Right cardiac atrium (tissue), 5 donors: Measurements from ENCODE around the gene LSG1. TPM values are rescaled to one million over a fixed set of nuclear protein-coding genes. Genes with fewer than 3 reads are reported as not detected.
A peak's percentile ranks its signal among the peaks of the same experiment; 100 is the strongest.
"Not testable (repeated sequence)": the region's sequence is repeated elsewhere in the genome, so short reads cannot be mapped to it uniquely, and the experiment has no call there.

Source experiments
- ATAC-seq, 2 donors: fragments of 200-7000 bp; cut with Tn5 transposase; one replicate each; pipeline versions ENCODE4 v1.8.0 to v1.9.1; 2020; ENCODE audit warnings: moderate library complexity in 2 of 2, mild to moderate bottlenecking in 1 of 2
- DNase-seq, 3 donors: peaks; one replicate each; pipeline ENCODE4 v3.0.0-alpha.2; 2020
- H3K27ac ChIP-seq: one replicate; pipeline ENCODE4 v1.5.1; 2013; ENCODE audit warnings: mild to moderate bottlenecking, low read length, control low read depth, moderate library complexity
- H3K27me3 ChIP-seq: one replicate; pipeline ENCODE4 v1.6.1; 2013; ENCODE audit not compliant: control insufficient read depth, insufficient read depth
- H3K4me1 ChIP-seq: one replicate; pipeline ENCODE4 v1.6.1; 2013; ENCODE audit warnings: low read length; ENCODE audit not compliant: control insufficient read depth, insufficient read depth
- H3K4me3 ChIP-seq: one replicate; pipeline ENCODE4 v1.5.1; 2013; ENCODE audit warnings: low read length, control low read depth
- H3K9me3 ChIP-seq: one replicate; pipeline ENCODE4 v1.6.1; 2013; ENCODE audit warnings: low read length; ENCODE audit not compliant: control insufficient read depth
- WGBS: extraction: QIAGEN DNeasy Blood & Tissue Kit; methylation state at CpG from one replicate; pipeline ENCODE4 v1.1.7; 2013; 5-methylcytosine and 5-hydroxymethylcytosine counted together
- intact Hi-C, 4 donors: fragments of 100-400 bp; cut with DNase I; formaldehyde crosslinking; loops; one replicate each; pipeline versions ENCODE4 v1.11.0 to v1.14.0; 2022 to 2023
- polyA plus RNA-seq: library from polyadenylated mRNA; stranded (reverse); fragments of 200-250 nt; gene quantifications from one replicate; pipeline ENCODE4 v1.2.3, GENCODE V29; 2013
- total RNA-seq, 4 donors: library from RNA; stranded (reverse); fragmentation: NEBNext Ultra II Directional; extraction: Animal tissue kit (Norgen Biotek cat#: 25700); gene quantifications; one replicate each; pipeline ENCODE4 v1.2.1, GENCODE V29; 2021
- donor health status: healthy with polysubstance abuse.
- donor health status: DM: no; HTN: yes; CAD: no.
- donor health status: DM: no; HTN: no; CAD: no.
- donor health status: DM: no; HTN: yes; CAD: no; lungs with severe emphysema.
- donor health status: DM: yes; HTN: yes; CAD: no.

LSG1 gene
- total and polyA plus RNA-seq, 5 donors: 12.1 to 23.4 (median 17.7) TPM

DNA sequence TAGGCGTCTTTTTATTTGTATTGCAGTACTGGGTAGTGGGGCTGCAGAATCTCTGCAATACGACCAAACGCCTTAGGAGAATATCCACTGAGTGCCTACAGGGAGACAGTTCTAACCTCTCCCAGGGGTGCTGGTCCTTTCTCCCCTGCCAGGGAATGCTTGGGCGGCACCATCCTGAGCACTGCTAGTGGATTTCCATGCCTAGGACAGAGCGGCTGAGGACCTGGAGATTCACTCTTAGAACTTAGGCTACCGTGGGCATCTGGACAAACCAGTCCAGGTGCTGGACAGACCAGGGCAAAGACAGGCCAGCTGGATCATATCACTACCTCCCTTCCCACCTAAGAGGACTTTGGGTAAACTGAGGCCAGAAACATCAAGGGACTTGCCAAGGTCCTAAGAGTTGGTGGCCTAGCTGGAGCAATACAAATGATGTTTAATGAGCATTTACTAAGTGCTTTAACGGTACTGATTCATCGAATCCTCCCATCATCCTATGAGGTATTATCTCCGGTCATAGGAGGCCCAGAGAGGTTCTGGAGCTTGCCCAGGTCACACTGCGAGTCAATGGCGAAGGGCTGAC, 39.7 kb downstream of the LSG1 start:
- H3K27ac ChIP-seq: peak overlapping the region; percentile 69
- DNase-seq (no peak), ATAC-seq (peak in 1 of 2 donors; percentile 2)
- 62% methylated on average over 11 of the region's 11 CpGs for WGBS
- H3K4me1 ChIP-seq: peaks cover 5% of the 10 kb centered on the region
- intact Hi-C loops: no loop called here
- no peaks in the 10 kb centered on the region for H3K9me3 ChIP-seq
- peak overlapping the region; percentile 64 for H3K4me3 ChIP-seq
- H3K27me3 ChIP-seq: no peaks in the 10 kb centered on the region

DNA sequence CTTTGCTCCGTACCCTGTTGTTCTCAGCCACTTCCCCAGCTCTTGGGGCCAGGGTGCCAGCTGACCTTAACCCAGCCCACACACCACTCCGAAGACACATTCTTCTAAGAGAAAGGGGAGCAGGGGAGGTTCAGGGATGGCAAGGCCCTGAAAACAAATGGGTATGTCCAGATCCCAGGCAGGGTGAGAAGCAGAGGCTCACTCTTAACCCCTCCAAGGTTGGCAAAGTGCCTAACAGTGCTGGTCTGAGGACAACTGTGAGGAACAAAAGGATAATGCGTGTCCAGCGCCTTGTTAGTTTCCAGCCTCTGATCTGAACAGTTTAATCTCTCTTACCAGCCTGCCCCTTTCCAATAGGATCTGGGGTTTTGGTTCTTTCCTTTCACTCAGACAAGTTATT, 40.3 kb downstream of the LSG1 start:
- intact Hi-C loops: no loop called here
- H3K27me3 ChIP-seq: no peaks in the 10 kb centered on the region
- ATAC-seq (no peak), DNase-seq (no peak)
- no peak overlapping the region for H3K4me3 ChIP-seq
- WGBS: 96% methylated on average over 4 of the region's 4 CpGs
- H3K27ac ChIP-seq: no peak overlapping the region
- H3K4me1 ChIP-seq: peaks cover 3% of the 10 kb centered on the region
- H3K9me3 ChIP-seq: no peaks in the 10 kb centered on the region

DNA sequence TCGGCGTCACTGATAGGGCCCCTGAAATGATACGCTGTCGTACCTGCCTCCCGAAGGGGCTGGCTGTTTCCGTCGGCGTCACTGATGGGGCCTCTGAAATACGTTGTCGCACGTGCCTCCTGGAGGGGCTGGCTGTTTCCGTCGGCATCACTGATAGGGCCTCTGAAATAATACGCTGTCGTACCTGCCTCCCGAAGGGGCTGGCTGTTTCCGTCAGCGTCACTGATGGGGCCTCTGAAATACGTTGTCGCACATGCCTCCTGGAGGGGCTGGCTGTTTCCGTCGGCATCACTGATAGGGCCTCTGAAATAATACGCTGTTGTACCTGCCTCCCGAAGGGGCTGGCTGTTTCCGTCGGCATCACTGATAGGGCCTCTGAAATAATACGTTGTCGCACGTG, 41.3 kb downstream of the LSG1 start:
- H3K27me3 ChIP-seq, H3K4me3 ChIP-seq, ATAC-seq, intact Hi-C loops, H3K9me3 ChIP-seq, DNase-seq, H3K4me1 ChIP-seq, H3K27ac ChIP-seq: not testable (repeated sequence)
- WGBS: 95% methylated on average over 29 of the region's 29 CpGs

DNA sequence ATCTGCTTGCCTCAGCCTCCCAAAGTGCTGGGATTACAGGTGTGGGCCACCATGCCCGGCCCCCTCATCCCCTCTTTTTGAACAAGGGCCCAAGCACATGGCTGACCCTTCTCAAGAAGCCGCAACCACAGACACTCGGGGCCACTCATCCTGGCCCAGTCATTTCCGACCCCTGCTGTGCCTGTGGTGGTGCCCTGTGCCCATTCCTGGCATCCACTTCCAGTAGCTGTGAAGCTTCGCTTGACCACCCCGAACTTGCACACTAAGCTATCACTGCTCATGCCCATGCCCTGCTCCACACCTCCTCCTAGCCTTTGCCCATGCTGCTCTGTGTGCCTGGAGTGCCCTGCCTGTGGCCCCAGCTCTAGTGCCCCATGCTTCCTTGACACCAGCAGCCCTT, 47.0 kb downstream of the LSG1 start:
- H3K4me1 ChIP-seq: no peaks in the 10 kb centered on the region
- no peak overlapping the region for H3K27ac ChIP-seq
- intact Hi-C loops: no loop called here
- ATAC-seq (no peak), DNase-seq (no peak)
- 96% methylated on average over 6 of the region's 6 CpGs for WGBS
- no peak overlapping the region for H3K4me3 ChIP-seq
- no peaks in the 10 kb centered on the region for H3K27me3 ChIP-seq
- no peaks in the 10 kb centered on the region for H3K9me3 ChIP-seq

DNA sequence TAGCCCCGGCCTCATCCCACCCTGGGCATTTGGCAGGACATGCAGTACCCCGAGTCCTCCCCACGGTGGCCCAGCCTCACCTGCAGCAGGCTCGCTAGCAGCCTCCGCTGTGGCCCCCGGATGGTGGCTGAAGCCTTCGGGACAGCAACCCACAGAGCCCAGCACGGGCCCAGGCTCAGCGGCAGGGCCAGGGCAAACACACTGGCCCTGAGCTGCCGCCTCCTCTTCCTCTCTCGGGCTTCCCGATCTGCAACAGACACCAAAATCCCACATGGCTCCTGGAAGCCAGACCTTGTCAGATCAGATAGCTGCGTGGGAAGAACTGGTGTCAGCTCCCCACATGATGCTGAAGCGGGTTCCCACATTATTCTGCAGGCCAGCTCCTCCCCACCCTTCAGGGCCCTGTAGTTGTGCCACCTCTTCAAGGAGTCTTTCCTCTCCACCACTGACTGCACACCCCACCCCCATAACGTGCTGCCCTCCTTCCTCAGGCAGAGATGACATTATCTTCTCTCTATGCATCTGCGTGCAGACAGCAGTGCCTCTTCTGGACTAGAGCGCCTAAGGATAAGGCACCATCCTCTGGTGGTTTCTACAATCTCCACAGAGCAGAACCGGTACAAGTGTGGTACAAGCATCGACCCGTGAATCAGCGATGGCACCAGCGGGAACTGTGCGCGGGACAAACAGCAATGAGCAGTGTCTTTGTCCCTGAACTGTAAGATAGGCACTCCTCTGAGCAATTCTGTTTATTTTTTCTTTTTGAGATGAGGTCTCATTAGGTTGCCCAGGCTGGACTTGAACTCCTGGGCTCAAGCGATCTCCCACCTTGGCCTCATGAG, 48.3 kb downstream of the LSG1 start:
- H3K4me3 ChIP-seq: no peak overlapping the region
- no peaks in the 10 kb centered on the region for H3K4me1 ChIP-seq
- intact Hi-C loops: no loop called here
- no peak for DNase-seq
- no peak for ATAC-seq
- WGBS: 87% methylated on average over 25 of the region's 25 CpGs
- H3K27ac ChIP-seq: no peak overlapping the region
- no peaks in the 10 kb centered on the region for H3K27me3 ChIP-seq
- no peaks in the 10 kb centered on the region for H3K9me3 ChIP-seq

DNA sequence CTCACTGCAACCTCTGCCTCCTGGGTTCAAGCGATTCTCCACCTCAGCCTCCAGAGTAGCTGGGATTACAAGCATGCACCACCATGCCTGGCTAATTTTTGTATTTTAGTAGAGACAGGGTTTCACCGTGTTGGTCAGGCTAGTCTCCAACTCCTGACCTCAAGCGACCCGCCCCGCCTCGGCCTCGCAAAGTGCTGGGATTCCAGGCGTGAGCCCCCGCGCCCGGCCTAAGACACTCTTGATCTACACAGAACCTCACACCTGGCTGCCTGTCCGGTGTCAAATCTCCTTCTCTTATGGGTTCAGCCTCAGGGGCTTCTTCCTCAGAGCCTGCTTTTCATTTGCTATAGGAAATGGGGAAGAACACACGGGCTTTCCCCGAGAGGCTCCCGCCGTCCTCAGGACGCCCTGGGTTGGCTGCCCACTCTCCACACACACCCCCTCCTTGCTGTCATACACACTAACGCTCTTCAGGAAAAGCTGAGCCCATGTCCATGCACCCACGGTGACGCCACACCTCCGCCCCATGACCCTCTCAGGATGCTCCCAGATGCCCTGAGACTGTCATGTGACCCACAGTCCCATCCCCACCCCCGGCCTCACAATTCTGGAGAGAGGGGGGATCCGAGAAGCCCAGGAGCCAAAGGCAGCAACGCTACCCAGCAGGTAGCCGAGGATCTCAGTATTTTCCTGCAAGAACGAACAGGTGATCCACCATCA, 49.2 kb downstream of the LSG1 start:
- Histone ChIP-seq H3K27ac (no peak overlapping the region), H3K27me3 (no peaks in the 10 kb centered on the region), H3K4me1 (no peaks in the 10 kb centered on the region), H3K4me3 (no peak overlapping the region), H3K9me3 (no peaks in the 10 kb centered on the region)
- 93% methylated on average over 26 of the region's 26 CpGs for WGBS
- DNase-seq (no peak), ATAC-seq (no peak)
- intact Hi-C loops: no loop called here

DNA sequence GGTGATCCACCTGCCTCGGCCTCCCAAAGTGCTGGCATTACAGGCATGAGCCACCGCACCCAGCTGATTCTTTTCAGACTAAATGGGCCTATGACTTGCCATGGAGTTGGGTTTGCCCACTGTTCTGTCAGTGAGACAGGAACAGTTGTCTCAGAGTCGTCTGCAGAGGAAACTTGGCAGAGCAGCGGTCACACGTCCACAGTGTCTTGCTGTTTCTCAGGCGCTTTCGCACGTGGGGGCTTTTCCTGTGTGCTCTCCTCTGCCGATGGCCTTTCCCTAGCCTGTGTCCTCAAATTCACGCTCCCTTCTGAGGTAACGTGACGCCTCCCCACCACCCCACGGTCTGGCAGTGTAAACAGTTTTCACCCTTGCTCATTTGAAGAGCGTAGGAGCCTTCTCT, 50.0 kb downstream of the LSG1 start:
- H3K27me3 ChIP-seq: no peaks in the 10 kb centered on the region
- no peak overlapping the region for H3K27ac ChIP-seq
- whole genome bisulfite sequencing: 76% methylated on average over 14 of the region's 14 CpGs
- no peaks in the 10 kb centered on the region for H3K4me1 ChIP-seq
- no peaks in the 10 kb centered on the region for H3K9me3 ChIP-seq
- ATAC-seq: no peak
- no peak for DNase-seq
- no peak overlapping the region for H3K4me3 ChIP-seq
- intact Hi-C loops: no loop called here

DNA sequence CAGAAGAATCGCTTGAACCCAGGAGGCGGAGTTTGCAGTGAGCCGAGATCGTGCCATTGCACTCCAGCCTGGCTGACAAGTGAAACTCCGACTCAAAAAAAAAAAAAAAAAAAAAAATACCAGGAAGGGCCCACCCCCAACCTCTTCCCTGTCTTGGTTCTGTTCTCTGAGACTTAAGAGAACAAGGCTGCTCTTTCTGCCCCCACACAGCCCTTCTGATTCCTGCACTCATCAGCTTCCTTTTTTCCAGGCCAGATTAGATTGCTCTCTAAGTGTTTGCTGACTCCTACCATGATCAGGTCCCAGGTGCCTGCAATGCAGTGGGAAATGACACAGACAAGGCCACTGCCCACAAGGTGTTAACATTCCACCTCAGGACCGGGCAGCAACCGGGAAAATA, 51.8 kb downstream of the LSG1 start:
- ATAC-seq (no peak), DNase-seq (no peak)
- no peak overlapping the region for H3K4me3 ChIP-seq
- intact Hi-C loops: no loop called here
- 83% methylated on average over 7 of the region's 7 CpGs for WGBS
- no peaks in the 10 kb centered on the region for H3K27me3 ChIP-seq
- H3K9me3 ChIP-seq: no peaks in the 10 kb centered on the region
- no peak overlapping the region for H3K27ac ChIP-seq
- no peaks in the 10 kb centered on the region for H3K4me1 ChIP-seq

DNA sequence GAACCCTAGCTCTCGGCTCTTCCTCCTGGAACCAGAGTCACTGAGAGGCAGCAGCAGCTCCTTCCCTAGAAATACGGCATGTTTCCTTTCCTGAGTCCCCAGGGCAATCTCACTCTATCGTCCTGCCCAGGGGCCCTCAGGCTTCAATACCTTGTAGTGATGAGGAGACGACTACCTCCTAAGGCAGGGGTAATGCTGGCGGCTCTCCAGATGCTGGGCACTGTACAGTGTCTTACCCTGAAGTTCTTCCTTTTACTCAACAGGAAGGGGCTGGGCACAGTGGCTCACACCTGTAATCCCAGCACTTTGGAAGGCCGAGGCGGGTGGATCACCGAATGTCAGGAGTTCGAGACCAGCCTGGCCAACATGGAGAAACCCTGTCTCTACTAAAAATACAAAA, 52.2 kb downstream of the LSG1 start:
- no peak overlapping the region for H3K4me3 ChIP-seq
- no peaks in the 10 kb centered on the region for H3K27me3 ChIP-seq
- H3K4me1 ChIP-seq: no peaks in the 10 kb centered on the region
- WGBS: 89% methylated on average over 9 of the region's 9 CpGs
- H3K9me3 ChIP-seq: no peaks in the 10 kb centered on the region
- H3K27ac ChIP-seq: no peak overlapping the region
- intact Hi-C loops: no loop called here
- no peak for ATAC-seq
- peak in 1 of 3 donors; percentile 33 for DNase-seq

DNA sequence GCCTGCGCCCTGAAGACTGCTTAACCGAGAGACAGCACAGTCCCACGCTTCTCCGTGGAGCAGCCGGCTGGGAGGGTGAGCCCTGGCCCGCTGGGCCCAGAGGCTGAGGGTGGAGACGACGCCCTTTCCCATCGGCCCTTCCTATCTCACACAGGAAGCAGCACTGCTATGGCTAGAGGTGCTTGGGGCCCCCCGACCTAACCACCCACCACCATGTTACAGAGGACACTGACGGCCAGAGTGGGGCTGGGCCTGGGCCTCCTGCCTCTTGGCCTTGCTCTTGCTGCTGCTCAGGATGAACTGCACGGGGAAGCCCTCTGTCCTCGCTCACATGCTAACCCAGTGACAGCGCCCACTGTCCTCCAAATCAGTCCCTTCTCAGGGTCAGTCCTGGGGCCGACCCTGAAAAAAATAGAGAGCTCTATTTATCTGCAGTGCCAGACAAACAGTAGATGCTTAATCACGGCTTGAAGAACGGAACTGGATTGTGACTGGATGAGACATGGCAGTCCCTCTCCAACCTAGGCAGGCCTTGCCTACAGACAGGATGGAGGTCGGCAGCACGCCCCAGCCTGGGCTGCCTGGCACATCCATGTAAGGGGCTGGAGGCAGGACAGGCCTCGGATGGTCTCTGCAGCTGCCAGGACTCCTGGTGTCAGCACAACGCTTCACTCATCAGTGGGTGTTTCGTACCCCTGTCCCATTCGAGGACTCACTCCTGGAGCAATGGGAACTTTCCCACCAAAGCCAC, 53.0 kb downstream of the LSG1 start:
- DNase-seq (peak in 1 of 3 donors; percentile 46), ATAC-seq (no peak)
- Histone ChIP-seq H3K4me3 (no peak overlapping the region), H3K27me3 (no peaks in the 10 kb centered on the region), H3K4me1 (no peaks in the 10 kb centered on the region), H3K27ac (no peak overlapping the region), H3K9me3 (no peaks in the 10 kb centered on the region)
- intact Hi-C loops: no loop called here
- 77% methylated on average over 23 of the region's 23 CpGs for WGBS

DNA sequence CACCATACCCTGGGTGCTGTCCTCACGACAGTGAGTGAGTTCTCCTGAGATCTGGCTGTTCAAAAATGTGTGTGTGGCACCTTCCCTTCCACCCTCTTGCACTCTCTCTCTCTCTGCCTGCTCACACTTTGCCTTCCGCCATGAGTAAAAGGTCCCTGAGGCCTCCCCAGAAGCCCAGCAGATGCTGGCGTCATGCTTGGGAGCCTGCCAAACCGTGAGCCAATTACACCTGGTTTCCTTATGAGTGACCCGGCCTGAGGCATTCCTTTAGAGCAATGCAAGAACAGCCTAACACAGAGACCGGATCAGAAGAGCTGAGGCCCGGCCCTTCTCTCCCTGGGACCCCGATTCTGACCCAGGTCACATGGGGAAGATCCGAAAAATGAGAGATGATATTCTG, 54.2 kb downstream of the LSG1 start:
- 88% methylated on average over 9 of the region's 9 CpGs for WGBS
- ATAC-seq (no peak), DNase-seq (peak in 1 of 3 donors; percentile 24)
- Histone ChIP-seq H3K27me3 (no peaks in the 10 kb centered on the region), H3K9me3 (no peaks in the 10 kb centered on the region), H3K4me1 (no peaks in the 10 kb centered on the region), H3K27ac (no peak overlapping the region), H3K4me3 (no peak overlapping the region)
- intact Hi-C loops: no loop called here
